NCI-H2196 treated with DMSO at 0.1 percent for 48 hours (cell line): Measurements from ENCODE around the gene THADA.

Source experiments
- DNase-seq: peaks from one replicate; lab custom pipeline; 2025; ENCODE audit not compliant: unreplicated experiment; lab: John Stamatoyannopoulos, UW

The THADA gene

DNA sequence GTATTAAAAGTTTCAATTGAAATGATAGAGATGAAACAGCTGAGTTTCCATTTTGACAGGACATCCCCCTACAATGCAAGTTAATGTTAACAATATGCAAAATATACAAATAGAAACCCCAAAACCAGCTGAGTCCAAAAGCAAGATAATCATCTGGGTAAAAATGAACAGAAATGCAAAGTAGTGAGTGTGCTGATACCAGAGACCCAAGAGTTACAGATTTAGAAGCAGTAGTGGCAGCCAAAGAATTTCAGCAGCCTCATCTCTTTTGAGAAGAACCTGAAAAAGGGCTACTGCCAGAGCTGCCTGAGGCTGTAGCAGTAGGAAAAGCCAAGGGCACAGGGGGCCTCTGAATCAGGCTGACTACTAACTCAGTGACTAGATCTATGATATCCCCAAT lies 82.6 kb downstream of the THADA start:
- DNase-seq = no peak

DNA sequence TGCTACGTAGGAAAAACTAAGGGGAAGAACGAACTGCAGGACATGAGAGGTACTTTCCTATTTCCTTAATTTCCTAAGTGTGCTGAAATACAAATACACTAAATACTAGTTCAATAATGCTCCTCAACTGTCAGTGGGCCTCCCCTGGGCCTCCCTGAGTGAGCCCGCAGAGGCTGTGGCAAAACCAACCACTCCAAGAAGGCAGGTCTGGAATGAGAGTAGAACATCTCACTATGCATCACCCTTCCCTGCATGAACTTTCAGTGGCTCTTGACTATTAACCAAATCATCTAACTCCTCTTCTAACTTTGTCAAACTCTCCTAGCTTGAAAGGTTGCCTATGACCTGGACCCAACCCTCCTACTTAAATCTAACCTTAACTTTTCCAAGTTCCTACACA lies 84.6 kb downstream of the THADA start:
- no peak for DNase-seq

- DNase-seq = no peak
Measured at GRCh38 chr2:43509886-43510285, 86.0 kb downstream of the THADA start.

GRCh38 chr2:43508209-43508608 lies 87.6 kb downstream of the THADA start:
- no peak for DNase-seq

GRCh38 chr2:43507137-43507536 lies 88.7 kb downstream of the THADA start:
- DNase-seq = no peak

GRCh38 chr2:43495727-43496126 lies 100.1 kb downstream of the THADA start:
- DNase-seq = no peak

DNA sequence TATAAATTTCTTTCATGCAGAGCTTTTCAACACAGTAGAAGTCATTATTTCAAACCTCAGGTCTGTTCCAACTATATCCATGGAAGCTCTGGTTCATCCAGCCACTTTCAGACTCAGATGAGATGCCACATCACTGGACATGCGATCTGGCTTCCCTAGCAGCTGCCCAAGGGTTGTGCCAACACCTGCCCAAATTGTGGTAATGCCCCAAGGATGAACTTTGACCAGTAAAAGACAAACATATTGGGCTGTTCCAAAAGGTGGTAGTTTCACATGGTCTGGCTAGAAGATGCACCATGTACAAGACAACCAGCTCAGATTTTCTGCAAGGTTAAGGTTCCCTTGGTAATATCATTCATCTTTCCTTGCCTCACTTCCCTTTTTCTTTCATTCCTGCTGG lies 101.9 kb downstream of the THADA start:
- DNase-seq = no peak

GRCh38 chr2:43491065-43491639 lies 104.7 kb downstream of the THADA start:
- DNase-seq = no peak

DNA sequence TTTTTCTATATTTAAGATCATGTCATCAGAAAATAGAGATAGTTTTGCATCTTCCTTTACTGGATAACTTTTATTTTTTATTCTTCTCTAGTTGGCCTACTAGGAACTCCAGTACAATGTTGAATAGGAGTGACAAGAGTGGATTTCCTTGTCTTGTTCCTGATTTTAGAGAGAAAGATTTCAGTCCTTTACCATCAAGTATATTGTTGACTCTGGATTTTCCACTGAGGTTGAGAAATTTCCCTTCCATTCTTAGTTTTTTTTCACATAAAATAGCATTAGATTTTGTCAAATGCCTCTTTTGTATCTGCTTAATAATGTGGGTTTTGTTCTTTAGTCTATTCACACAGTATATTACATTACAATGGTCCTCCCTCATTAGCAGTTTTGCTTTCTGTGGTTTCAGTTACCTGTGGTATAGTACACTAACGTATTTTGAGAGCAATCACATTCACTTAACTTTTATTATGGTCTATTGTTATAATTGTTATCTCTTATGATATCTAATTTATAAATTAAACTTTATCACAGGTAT lies 105.5 kb downstream of the THADA start:
- no peak for DNase-seq

GRCh38 chr2:43488737-43489136 lies 107.1 kb downstream of the THADA start:
- no peak for DNase-seq

DNA sequence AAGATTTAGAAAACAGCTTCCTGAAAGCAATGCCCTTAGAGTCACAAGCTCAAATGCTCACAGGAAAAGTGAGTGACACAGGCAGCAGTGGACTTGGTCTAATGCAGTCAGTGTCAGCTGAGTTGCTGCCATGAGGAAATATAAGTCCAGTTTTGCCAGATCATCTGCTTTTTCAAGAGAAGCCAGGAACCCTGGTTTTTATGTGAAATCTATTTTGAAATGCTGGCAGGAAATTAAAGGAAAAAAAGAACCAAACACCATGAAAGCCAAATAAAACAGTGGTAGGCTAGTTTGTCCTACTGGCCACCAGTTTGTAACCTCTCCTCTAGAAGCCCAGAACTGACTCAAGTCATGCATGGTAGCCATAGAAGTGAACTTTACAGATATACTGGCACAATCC lies 109.2 kb downstream of the THADA start:
- DNase-seq = no peak

DNA sequence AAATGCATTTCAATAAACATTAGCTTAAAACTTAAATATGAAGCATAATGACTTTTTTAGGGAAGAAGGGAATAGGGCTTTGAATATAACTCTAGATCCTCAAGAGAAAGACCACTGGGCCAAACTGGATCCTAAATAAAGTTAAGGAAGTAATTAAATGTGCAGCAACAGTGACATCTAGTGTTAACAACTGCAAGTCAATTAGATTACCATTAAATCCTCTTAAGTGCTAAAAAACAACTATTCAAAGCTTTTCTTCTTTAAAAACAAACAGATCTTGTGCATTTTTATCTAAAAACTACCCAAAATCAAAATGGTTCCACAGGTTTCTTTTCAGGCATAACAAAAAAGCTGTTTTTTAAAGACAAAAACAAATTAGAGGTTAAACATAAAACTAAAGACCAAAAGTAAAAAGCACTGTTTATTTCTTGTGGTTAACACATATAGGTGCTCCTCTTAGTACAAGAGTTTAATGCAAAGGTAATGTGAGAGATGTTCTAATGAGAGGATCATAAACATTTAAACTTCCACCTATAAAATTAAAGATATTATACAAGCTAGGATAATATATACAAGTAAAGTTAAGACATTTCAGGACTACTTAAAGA lies 111.4 kb downstream of the THADA start:
- DNase-seq = peak; percentile 48

- no peak for DNase-seq
Measured at GRCh38 chr2:43482961-43483360, 112.9 kb downstream of the THADA start.

GRCh38 chr2:43481927-43482542 lies 113.8 kb downstream of the THADA start:
- DNase-seq = no peak

DNA sequence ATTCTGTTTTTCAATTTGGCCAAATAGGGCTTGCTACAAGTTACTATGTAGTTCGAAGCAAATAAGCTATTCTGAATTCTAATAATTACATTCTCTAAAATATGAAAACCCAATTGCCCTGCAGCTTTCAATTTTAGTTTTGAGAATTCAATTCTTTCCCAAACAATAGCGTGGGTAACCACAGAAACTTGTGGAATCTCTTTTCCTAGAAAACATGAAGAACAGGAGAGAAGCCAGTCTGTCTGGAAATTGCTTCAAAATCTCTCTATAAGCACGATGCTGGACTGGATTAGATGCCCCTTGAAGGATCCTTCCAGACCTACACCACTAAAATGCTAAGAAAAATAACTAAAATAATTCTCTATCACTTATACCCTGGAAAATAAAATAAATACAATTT lies 115.0 kb downstream of the THADA start:
- DNase-seq = no peak

DNA sequence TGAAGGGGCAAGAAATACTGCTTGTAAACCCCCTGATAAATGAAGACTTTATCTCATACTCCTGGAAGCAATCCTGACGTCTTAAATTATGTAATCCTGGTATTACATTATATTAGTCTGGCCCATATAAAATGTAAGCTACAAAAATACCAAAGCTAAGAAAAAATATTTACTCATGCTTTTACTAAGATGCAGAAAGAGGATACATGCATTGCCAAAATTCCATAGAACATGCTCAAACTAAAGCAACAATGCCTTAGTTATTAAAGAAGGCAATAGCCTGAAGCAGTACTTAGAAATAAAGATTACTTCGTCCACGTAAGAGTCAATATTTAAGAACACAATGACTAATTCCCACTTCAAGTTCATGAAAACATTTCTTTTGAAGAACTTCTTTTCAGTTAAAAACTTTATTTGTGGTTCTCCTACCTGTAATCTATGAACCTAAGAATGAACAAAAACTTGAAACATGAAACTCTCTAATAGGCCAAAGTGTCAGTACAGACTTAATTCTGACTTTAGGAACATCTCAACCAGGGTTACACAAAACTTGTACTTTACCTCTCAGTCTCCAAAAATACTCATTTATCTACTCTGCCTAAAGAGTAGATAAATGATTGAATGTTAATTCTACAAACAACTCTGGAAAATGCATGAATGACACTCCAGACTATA lies 117.3 kb downstream of the THADA start:
- no peak for DNase-seq

DNA sequence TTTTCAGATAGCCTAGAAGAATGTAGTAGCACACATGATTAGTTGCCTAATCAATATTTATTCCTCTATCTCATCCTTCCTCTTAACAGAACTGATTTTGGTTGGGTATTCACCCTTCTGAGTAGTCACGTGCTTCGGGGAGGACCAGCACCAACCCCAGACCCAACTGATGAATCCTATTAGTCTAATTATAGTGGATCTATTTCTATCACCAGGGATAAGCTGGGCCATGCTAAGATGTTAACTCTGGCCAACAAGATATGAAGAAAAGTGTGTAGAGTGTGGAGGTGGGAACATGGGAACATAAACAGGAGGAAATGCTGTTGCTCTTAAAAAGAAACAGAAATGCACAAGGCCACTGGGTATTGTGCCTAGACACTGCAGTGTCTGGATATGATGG lies 119.9 kb downstream of the THADA start:
- DNase-seq = no peak

- no peak for DNase-seq
Measured at GRCh38 chr2:43475137-43475846, 120.5 kb downstream of the THADA start.

- DNase-seq = no peak
Measured at GRCh38 chr2:43474273-43474672, 121.6 kb downstream of the THADA start.

GRCh38 chr2:43473767-43474166 lies 122.1 kb downstream of the THADA start:
- DNase-seq = no peak

DNA sequence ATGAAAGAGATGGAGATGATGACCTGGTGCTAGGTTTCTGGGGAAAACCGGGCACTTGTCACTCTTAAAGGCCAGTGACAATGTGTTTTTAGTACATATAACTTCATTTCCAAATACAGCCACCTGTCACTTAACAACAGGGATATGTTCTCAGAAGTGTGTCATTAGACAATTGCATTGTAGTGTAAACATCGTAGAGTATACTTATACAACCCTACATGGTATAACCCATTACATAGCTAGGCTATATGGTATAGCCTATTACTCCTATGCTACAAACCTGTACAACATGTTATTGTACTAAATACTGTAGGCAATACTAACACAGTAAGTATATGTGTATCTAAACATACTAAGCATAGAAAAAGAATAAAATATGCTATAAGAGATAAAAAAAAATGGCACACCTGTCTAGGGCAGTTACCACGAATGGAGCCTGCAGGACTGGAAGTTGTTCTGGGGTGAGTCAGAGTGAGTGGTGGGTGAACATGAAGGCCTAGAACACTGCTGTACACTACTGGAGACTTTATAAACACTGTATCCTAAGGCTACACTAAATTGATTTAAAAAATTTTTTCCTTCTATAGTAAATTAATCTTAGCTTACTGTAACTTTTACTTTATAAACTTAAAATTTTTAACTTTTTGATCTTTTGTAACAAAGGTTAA lies 123.2 kb downstream of the THADA start:
- no peak for DNase-seq
